Panc1 (cell line): ENCODE results near the gene OAS3. TPM values are rescaled to one million over a fixed set of nuclear protein-coding genes. Genes with fewer than 3 reads are reported as not detected.

Experiments
- ATAC-seq: fragments of 200-7000 bp; cut with Tn5 transposase; 2 replicates; pipeline ENCODE4 v1.9.1; 2020; ENCODE audit warnings: mild to moderate bottlenecking, moderate library complexity
- Bru-seq: library from RNA; stranded (reverse); fragments of 400-500 nt; gene quantifications from one replicate; lab custom pipeline; 2021; lab: Mats Ljungman, UMichigan
- BruChase-seq, 2 experiments: library from RNA; stranded (reverse); fragments of 400-500 nt; gene quantifications; one replicate each; lab custom pipeline; 2021; lab: Mats Ljungman, UMichigan
- BruUV-seq: library from RNA; stranded (reverse); fragments of 400-500 nt; replicated peaks from 2 replicates; lab custom pipeline; 2021; lab: Mats Ljungman, UMichigan
- CTCF ChIA-PET: fragments of 300-600 bp; sonication (Branson Sonifier 250); formaldehyde crosslinking; loops from one replicate; lab custom pipeline; 2022; ENCODE audit warnings: antibody characterized with exemption; lab: Charles Lee
- POLR2A ChIA-PET: fragments of 300-600 bp; sonication (Branson Sonifier 250); formaldehyde crosslinking; loops from one replicate; lab custom pipeline; 2022; ENCODE audit warnings: antibody characterized with exemption; lab: Charles Lee
- DNase-seq: peaks from one replicate; pipeline ENCODE4 v3.0.0-alpha.2; 2010; ENCODE audit warnings: low read depth, low spot score
- H3K27ac ChIP-seq: 2 replicates; pipeline ENCODE4 v1.5.1; 2011; ENCODE audit warnings: mild to moderate bottlenecking, low read length, inconsistent platforms
- H3K27me3 ChIP-seq: fragments of 200-500 bp; sonication (Bioruptor generic); 2 replicates; pipeline ENCODE4 v1.6.0; 2014; ENCODE audit warnings: low read length, inconsistent platforms; ENCODE audit not compliant: control insufficient read depth, insufficient read depth
- H3K36me3 ChIP-seq: fragments of 200-500 bp; sonication (Bioruptor generic); 2 replicates; pipeline ENCODE4 v1.5.1; 2014; ENCODE audit warnings: inconsistent platforms, mild to moderate bottlenecking, low read length, moderate library complexity; ENCODE audit not compliant: control insufficient read depth, insufficient read depth
- H3K4me1 ChIP-seq: 2 replicates; pipeline ENCODE4 v1.5.1; 2011; ENCODE audit warnings: inconsistent platforms, mild to moderate bottlenecking, low read length, moderate library complexity; ENCODE audit not compliant: control insufficient read depth, insufficient read depth
- H3K4me3 ChIP-seq, 2 experiments: 2 replicates each; pipeline ENCODE4 v1.5.1; 2011 to 2012; ENCODE audit warnings: low read depth in 2 of 2, low read length in 2 of 2, mild to moderate bottlenecking in 2 of 2, inconsistent platforms in 1 of 2, moderate library complexity in 1 of 2
- H3K9me3 ChIP-seq: fragments of 200-500 bp; sonication (Bioruptor generic); 2 replicates; pipeline ENCODE4 v1.5.1; 2014; ENCODE audit warnings: low read depth, mild to moderate bottlenecking, inconsistent platforms, low read length, moderate library complexity; ENCODE audit not compliant: control insufficient read depth, insufficient read depth
- CTCF ChIP-seq: fragments of 450-650 bp; IDR thresholded peaks from 2 replicates; pipeline ENCODE4 v1.5.1; 2017; ENCODE audit warnings: mild to moderate bottlenecking
- POLR2AphosphoS5 ChIP-seq: IDR thresholded peaks from 2 replicates; pipeline ENCODE4 v1.6.1; 2012; ENCODE audit warnings: mild to moderate bottlenecking, low read depth, low read length, moderate library complexity
- REST ChIP-seq, 2 experiments: IDR thresholded peaks; 2 replicates each; pipeline ENCODE4 v1.6.1; 2011 to 2012; ENCODE audit warnings: low read depth in 2 of 2, control low read depth in 1 of 2, low read length in 1 of 2, mild to moderate bottlenecking in 1 of 2, moderate library complexity in 1 of 2; ENCODE audit not compliant: insufficient read depth in 1 of 2
- SIN3A ChIP-seq: IDR thresholded peaks from 2 replicates; pipeline ENCODE4 v1.6.1; 2012; ENCODE audit warnings: low read depth, mild to moderate bottlenecking, low read length, moderate library complexity, borderline replicate concordance; ENCODE audit not compliant: insufficient read depth
- TCF7L2 ChIP-seq: IDR thresholded peaks from 2 replicates; pipeline ENCODE4 v1.6.1; 2011; ENCODE audit warnings: mild to moderate bottlenecking, low read depth, low read length, inconsistent platforms
- in situ Hi-C: cut with HindIII; loops from 2 replicates; pipeline ENCODE4 v1.10.0; 2016; ENCODE audit warnings: low sequenced_read_pairs, low pct_unique_long_range_greater_than_20kb
- intact Hi-C: fragments of 100-400 bp; cut with micrococcal nuclease; formaldehyde crosslinking; loops from one replicate; pipeline ENCODE4 v1.10.0; 2022; ENCODE audit not compliant: unreplicated experiment
- long read RNA-seq: library from polyadenylated mRNA; unstranded; transcript quantifications from one replicate; pipeline ENCODE4 v2.0.0, GENCODE V29; 2021; ENCODE audit not compliant: unreplicated experiment
- polyA plus RNA-seq: library from polyadenylated mRNA; unstranded; fragments of >200 nt; gene quantifications from one replicate; pipeline ENCODE4 v1.2.1, GENCODE V29; 2012; ENCODE audit warnings: missing spikeins; ENCODE audit not compliant: insufficient read length
- total RNA-seq: library from RNA; stranded (reverse); gene quantifications from one replicate; pipeline ENCODE4 v1.2.1, GENCODE V29; 2021; ENCODE audit not compliant: unreplicated experiment

OAS3 gene
- total RNA-seq (33.3 TPM), Bru-seq, nascent RNA (percentile 60 among the genes with signal in this experiment), BruChase-seq, experiment 1, labeled RNA remaining after a 2-hour chase (percentile 62 among the genes with signal in this experiment), BruChase-seq, experiment 2, labeled RNA remaining after a 6-hour chase (percentile 76 among the genes with signal in this experiment)
- polyA plus RNA-seq, result 16.1 TPM
- long read RNA-seq, full-length matches to known transcripts, result 3 of 41 reads
- long read RNA-seq, partial matches to known transcripts, result 35 of 41 reads
- long read RNA-seq, other reads (novel, unspliced or antisense), result 3 of 41 reads

- in situ Hi-C loops (no loop called here), intact Hi-C loops (no loop called here)
- Histone ChIP-seq H3K27me3 (no peaks in the 10 kb centered on the region), H3K4me1 (peaks cover 13% of the 10 kb centered on the region; the same call in 1 of the 2 replicates), H3K27ac (peak within 1 kb of the TSS; percentile 76), H3K36me3 (no peaks in the 10 kb centered on the region), H3K9me3 (no peaks in the 10 kb centered on the region), H3K4me3 (peak within 1 kb of the TSS; percentile 64 to 73)
- no TSS peak for BruUV-seq
- 0 out of 2 replicates have a peak, but pooled peaks have one; percentile 47 for TF ChIP-seq SIN3A
- TF ChIP-seq REST (IDR thresholded peaks at IDR 0.05; ENCODE audit: insufficient read depth in 1 of 2, low read depth in 2 of 2, low read length in 1 of 2), result peak; percentile 45 to 54; a peak in 2 of 4 replicates
- no peak for TF ChIP-seq CTCF
- ChIA-PET POLR2A (interaction anchor here (0.6 kb wide), 2 partner anchors 11 to 1125 kb away, joined by 3 to 11 read pairs; no protein-coding TSS in a partner anchor), CTCF (interaction anchor here (0.6 kb wide), 1 partner anchor 197 kb away, joined by 4 read pairs; no protein-coding TSS in a partner anchor)
- ATAC-seq, result peak; percentile 92
- peak; percentile 45 for DNase-seq
Observed at GRCh38 chr12:112937741-112938719, at the start of gene OAS3. OAS3 (plus strand) TSS chr12:112938474; CDS start chr12:112938531, 57 bp downstream.

GRCh38 chr12:112891093-112892024 is 46.9 kb upstream of the OAS3 start:
- Histone ChIP-seq H3K4me1 (no peaks in the 10 kb centered on the region), H3K36me3 (no peaks in the 10 kb centered on the region), H3K9me3 (no peaks in the 10 kb centered on the region), H3K4me3 (no peak overlapping the region), H3K27ac (no peak overlapping the region), H3K27me3 (0 out of 2 replicates have a peak, but pooled peaks cover 2% of the 10 kb centered on the region)
- ATAC-seq (no peak), DNase-seq (no peak)
- TF ChIP-seq REST (IDR thresholded peaks at IDR 0.05; ENCODE audit: insufficient read depth in 1 of 2, low read depth in 2 of 2, low read length in 1 of 2) (no peak), POLR2AphosphoS5 (no peak), SIN3A (no peak), TCF7L2 (no peak), CTCF (no peak)
- BruUV-seq, result no TSS peak
- intact Hi-C loops (no loop called here), in situ Hi-C loops (no loop called here)
- CTCF ChIA-PET, result no interaction called here
- POLR2A ChIA-PET, result no interaction called here
